Keratinocyte (primary cell): Measurements from ENCODE around the gene SLC9A2. TPM values are rescaled to one million over a fixed set of nuclear protein-coding genes. Genes with fewer than 3 reads are reported as not detected.

Experiments used
- DNase-seq: peaks from one replicate; pipeline ENCODE4 v3.0.0-alpha.2; 2011; ENCODE audit warnings: low read depth, missing footprints, low spot score
- FAIRE-seq: peaks from 2 replicates; lab custom pipeline; 2011; peaks lifted over from hg19 to GRCh38; lab: Jason Lieb, UNC
- H2AFZ ChIP-seq: 2 replicates; pipeline ENCODE4 v1.6.0; 2012; ENCODE audit warnings: low read length, control low read depth, inconsistent platforms; ENCODE audit not compliant: control insufficient read depth
- H3K27ac ChIP-seq: 2 replicates; pipeline ENCODE4 v1.5.1; 2011; ENCODE audit warnings: low read length; ENCODE audit not compliant: control insufficient read depth, insufficient read depth
- H3K27me3 ChIP-seq: 3 replicates; pipeline ENCODE4 v1.6.0; 2011; ENCODE audit warnings: low read length; ENCODE audit not compliant: control insufficient read depth, insufficient read depth; ENCODE audit errors: extremely low read depth
- H3K36me3 ChIP-seq, 2 experiments: 2 replicates in 1 of 2; 3 replicates in 1 of 2; pipeline ENCODE4 v1.5.1; 2011; ENCODE audit warnings: low read length in 2 of 2, mild to moderate bottlenecking in 1 of 2; ENCODE audit not compliant: control insufficient read depth in 2 of 2, insufficient read depth in 2 of 2; ENCODE audit errors: extremely low read depth in 1 of 2
- H3K4me1 ChIP-seq: 3 replicates; pipeline ENCODE4 v1.5.1; 2011; ENCODE audit warnings: low read length; ENCODE audit not compliant: control insufficient read depth, insufficient read depth; ENCODE audit errors: extremely low read depth
- H3K4me2 ChIP-seq: 3 replicates; pipeline ENCODE4 v1.6.0; 2011; ENCODE audit warnings: low read depth, low read length; ENCODE audit not compliant: control insufficient read depth, insufficient read depth; ENCODE audit errors: extremely low read depth
- H3K4me3 ChIP-seq, 3 experiments: fragments of 200-600 bp in 1 of 3; sonication (generic) in 1 of 3; 2 replicates in 2 of 3; 3 replicates in 1 of 3; pipeline ENCODE4 v1.5.1; 2011 to 2016; ENCODE audit warnings: low read length in 3 of 3, mild to moderate bottlenecking in 3 of 3, control low read depth in 2 of 3, inconsistent platforms in 1 of 3, low read depth in 1 of 3, mixed read lengths in 1 of 3, mixed run types in 1 of 3, moderate library complexity in 1 of 3; ENCODE audit not compliant: control insufficient read depth in 2 of 3, insufficient read depth in 2 of 3; ENCODE audit errors: extremely low read depth in 1 of 3
- H3K79me2 ChIP-seq: 2 replicates; pipeline ENCODE4 v1.6.0; 2012; ENCODE audit warnings: low read length; ENCODE audit not compliant: control insufficient read depth, insufficient read depth
- H3K9ac ChIP-seq: 3 replicates; pipeline ENCODE4 v1.6.0; 2011; ENCODE audit warnings: low read length; ENCODE audit not compliant: control insufficient read depth, insufficient read depth; ENCODE audit errors: extremely low read depth
- H3K9me1 ChIP-seq: 3 replicates; pipeline ENCODE4 v1.6.0; 2011; ENCODE audit warnings: low read length; ENCODE audit not compliant: control insufficient read depth, insufficient read depth; ENCODE audit errors: extremely low read depth
- H3K9me3 ChIP-seq: 2 replicates; pipeline ENCODE4 v1.5.1; 2012; ENCODE audit warnings: low read depth, low read length; ENCODE audit not compliant: control insufficient read depth
- H4K20me1 ChIP-seq: 3 replicates; pipeline ENCODE4 v1.6.0; 2011; ENCODE audit warnings: low read length; ENCODE audit not compliant: control insufficient read depth, insufficient read depth; ENCODE audit errors: extremely low read depth
- EZH2 ChIP-seq: IDR thresholded peaks from one replicate; pipeline ENCODE4 v1.6.1; 2012; ENCODE audit warnings: inconsistent platforms, mild to moderate bottlenecking, low read length, moderate library complexity
- dilution Hi-C: fragments of 300-500 bp; cut with MboI; formaldehyde crosslinking; loops from one replicate; pipeline ENCODE4 v1.7.0; 2020; ENCODE audit warnings: low sequenced_read_pairs; ENCODE audit not compliant: extremely low pct_ligation_motif_present
- polyA plus RNA-seq, 5 experiments: library from polyadenylated mRNA; depleted of rRNA in 3 of 5; stranded (reverse) in 3 of 5; stranded (forward) in 1 of 5; unstranded in 1 of 5; fragments of >200 nt; gene quantifications; 1 replicate in 1 of 5; 2 replicates in 3 of 5; 3 replicates in 1 of 5; pipeline versions ENCODE4 v1.2.1 to v1.2.3, GENCODE V29; 2011 to 2012; ENCODE audit warnings: missing spikeins in 2 of 5, low read depth in 1 of 5, low replicate concordance in 1 of 5
- TF ChIP-seq, protein P1 (sequence below), 3 experiments: IDR thresholded peaks in 1 of 3; conservative IDR thresholded peaks in 1 of 3; optimal IDR thresholded peaks in 1 of 3; 2 replicates in 2 of 3; 3 replicates in 1 of 3; pipeline versions ENCODE3 to v1.5.1; 2011; ENCODE audit warnings: low read length in 3 of 3, mild to moderate bottlenecking in 3 of 3, moderate library complexity in 2 of 3, control low read depth in 1 of 3, inconsistent platforms in 1 of 3; ENCODE audit not compliant: insufficient read depth in 2 of 3; ENCODE audit errors: extremely low read depth in 1 of 3

The SLC9A2 gene
- polyA plus RNA-seq, 1 donor (not counting 4 experiments of a cell fraction or from before 2014, with no cell fraction given), result 0.13 TPM

DNA sequence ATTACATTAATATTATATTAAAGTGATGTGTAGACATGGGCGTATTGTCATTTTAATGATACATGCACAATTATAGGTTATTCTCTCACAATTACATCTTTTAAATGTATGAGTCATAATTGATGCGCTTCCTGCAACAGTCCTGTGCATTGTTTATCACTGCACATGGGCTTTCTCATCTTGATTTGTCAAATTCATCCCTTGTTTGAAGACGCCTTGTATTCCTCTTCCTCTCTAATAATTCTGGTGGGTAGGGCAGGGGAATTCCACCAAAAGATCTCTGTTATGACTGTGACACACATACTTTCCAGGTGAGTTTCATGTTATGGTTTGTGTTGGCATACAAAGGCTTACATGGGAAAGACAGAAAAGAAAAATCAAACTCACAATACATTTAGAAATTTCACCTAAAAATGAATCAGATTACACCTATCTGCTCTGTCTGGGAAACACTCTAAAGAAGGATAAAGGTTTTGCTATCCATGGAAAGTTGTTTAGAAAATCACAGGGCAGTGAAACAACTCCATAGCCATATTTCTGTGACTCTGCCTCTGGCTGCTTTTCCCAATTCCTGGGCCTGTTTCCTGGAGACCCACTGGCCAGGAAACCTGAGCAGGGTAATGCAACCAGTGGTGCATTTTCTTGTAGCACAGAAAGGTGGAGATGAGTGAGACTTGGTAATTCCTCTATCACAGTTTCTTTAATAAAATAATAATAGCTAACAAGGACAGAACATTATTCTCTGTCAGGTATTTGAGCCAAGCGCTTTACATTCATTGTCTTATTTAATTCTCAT, 13.2 kb downstream of the SLC9A2 start:
- no peaks in the 10 kb centered on the region for H3K9me3 ChIP-seq
- H3K79me2 ChIP-seq, result no peaks in the 10 kb centered on the region
- TF ChIP-seq, protein P1, sequence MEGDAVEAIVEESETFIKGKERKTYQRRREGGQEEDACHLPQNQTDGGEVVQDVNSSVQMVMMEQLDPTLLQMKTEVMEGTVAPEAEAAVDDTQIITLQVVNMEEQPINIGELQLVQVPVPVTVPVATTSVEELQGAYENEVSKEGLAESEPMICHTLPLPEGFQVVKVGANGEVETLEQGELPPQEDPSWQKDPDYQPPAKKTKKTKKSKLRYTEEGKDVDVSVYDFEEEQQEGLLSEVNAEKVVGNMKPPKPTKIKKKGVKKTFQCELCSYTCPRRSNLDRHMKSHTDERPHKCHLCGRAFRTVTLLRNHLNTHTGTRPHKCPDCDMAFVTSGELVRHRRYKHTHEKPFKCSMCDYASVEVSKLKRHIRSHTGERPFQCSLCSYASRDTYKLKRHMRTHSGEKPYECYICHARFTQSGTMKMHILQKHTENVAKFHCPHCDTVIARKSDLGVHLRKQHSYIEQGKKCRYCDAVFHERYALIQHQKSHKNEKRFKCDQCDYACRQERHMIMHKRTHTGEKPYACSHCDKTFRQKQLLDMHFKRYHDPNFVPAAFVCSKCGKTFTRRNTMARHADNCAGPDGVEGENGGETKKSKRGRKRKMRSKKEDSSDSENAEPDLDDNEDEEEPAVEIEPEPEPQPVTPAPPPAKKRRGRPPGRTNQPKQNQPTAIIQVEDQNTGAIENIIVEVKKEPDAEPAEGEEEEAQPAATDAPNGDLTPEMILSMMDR (optimal IDR thresholded peaks at IDR 0.05 in 1 of 3, IDR thresholded peaks at IDR 0.05 in 1 of 3, conservative IDR thresholded peaks at IDR 0.05 in 1 of 3; ENCODE audit: extremely low read depth in 1 of 3, insufficient read depth in 2 of 3, low read length in 3 of 3), result no peak
- no peak for TF ChIP-seq EZH2
- H3K4me1 ChIP-seq, result peaks cover 16% of the 10 kb centered on the region
- no peaks in the 10 kb centered on the region for H3K9me1 ChIP-seq
- H3K27ac ChIP-seq, result peak overlapping the region; percentile 81
- no peaks in the 10 kb centered on the region for H4K20me1 ChIP-seq
- FAIRE-seq (peak; percentile 75), DNase-seq (peak; percentile 71)
- no peak overlapping the region for H3K4me3 ChIP-seq
- peak overlapping the region; percentile 21 for H2AFZ ChIP-seq
- no peaks in the 10 kb centered on the region for H3K36me3 ChIP-seq
- peak overlapping the region; percentile 42 for H3K9ac ChIP-seq
- dilution Hi-C loops, result no loop called here
- H3K27me3 ChIP-seq, result no peaks in the 10 kb centered on the region
- H3K4me2 ChIP-seq, result peak overlapping the region; percentile 38

DNA sequence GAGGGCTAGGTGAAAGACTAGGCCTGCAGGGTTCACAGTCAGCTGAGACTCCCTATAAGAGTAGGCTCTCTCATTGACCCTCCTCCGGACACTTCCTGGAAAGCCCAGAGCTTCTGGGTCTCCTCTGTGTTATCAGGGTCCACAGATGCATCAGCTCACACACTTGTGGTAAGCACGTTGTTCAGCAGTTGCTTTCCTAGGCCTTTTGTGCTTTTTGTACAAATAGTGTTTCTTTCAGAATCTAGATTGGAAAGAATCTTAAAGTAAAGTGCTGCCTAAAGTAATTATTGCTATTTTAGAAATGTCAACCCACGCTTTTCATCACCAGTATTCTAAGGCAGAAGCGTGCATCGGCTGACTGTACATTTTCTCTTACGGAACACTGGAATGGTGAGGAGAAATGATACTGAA, 15.5 kb downstream of the SLC9A2 start:
- no peak for FAIRE-seq
- dilution Hi-C loops, result no loop called here

More for the DNA sequence above, 15.5 kb downstream of the SLC9A2 start:
- no peaks in the 10 kb centered on the region for H3K9me3 ChIP-seq
- no peak overlapping the region for H3K4me3 ChIP-seq
- H3K4me2 ChIP-seq, result no peak overlapping the region
- no peaks in the 10 kb centered on the region for H4K20me1 ChIP-seq
- H2AFZ ChIP-seq, result no peak overlapping the region
- H3K4me1 ChIP-seq, result peaks cover 16% of the 10 kb centered on the region
- H3K9ac ChIP-seq, result no peak overlapping the region
- no peak for DNase-seq
- H3K79me2 ChIP-seq, result no peaks in the 10 kb centered on the region
- no peaks in the 10 kb centered on the region for H3K9me1 ChIP-seq
- H3K27ac ChIP-seq, result no peak overlapping the region
- no peaks in the 10 kb centered on the region for H3K36me3 ChIP-seq
- H3K27me3 ChIP-seq, result no peaks in the 10 kb centered on the region
- TF ChIP-seq, protein P1 (optimal IDR thresholded peaks at IDR 0.05 in 1 of 3, IDR thresholded peaks at IDR 0.05 in 1 of 3, conservative IDR thresholded peaks at IDR 0.05 in 1 of 3; ENCODE audit: extremely low read depth in 1 of 3, insufficient read depth in 2 of 3, low read length in 3 of 3), result no peak
- no peak for TF ChIP-seq EZH2
